ENCODE measurements around the gene LARGE1.

DNA sequence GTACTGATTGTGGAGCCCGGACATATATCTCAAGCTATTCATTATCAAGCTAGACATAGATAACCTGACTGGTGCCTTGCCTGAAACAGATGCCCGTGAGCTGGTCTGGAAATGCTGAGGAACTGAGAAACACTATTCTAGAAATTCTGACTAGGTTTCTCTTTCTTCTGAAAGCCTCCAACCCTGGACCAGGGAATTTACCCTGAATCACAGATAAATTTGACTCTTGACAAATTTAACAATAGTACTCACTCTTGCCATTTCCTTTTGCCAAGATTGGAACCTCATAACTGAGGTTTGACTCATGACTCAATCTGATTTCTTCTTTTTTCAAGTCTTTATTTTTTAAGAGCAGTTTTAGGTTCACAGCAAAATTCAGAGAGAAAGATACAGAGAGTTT, 672.5 kb downstream of the LARGE1 start:
- TF ChIP-seq, protein P1, sequence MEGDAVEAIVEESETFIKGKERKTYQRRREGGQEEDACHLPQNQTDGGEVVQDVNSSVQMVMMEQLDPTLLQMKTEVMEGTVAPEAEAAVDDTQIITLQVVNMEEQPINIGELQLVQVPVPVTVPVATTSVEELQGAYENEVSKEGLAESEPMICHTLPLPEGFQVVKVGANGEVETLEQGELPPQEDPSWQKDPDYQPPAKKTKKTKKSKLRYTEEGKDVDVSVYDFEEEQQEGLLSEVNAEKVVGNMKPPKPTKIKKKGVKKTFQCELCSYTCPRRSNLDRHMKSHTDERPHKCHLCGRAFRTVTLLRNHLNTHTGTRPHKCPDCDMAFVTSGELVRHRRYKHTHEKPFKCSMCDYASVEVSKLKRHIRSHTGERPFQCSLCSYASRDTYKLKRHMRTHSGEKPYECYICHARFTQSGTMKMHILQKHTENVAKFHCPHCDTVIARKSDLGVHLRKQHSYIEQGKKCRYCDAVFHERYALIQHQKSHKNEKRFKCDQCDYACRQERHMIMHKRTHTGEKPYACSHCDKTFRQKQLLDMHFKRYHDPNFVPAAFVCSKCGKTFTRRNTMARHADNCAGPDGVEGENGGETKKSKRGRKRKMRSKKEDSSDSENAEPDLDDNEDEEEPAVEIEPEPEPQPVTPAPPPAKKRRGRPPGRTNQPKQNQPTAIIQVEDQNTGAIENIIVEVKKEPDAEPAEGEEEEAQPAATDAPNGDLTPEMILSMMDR (IDR thresholded peaks at IDR 0.05) = no peak
- no peak for TF ChIP-seq POLR2A (IDR thresholded peaks at IDR 0.05)

Measured in Peyer's patch (tissue), 4 donors.